SU-DHL-6 (cell line): ENCODE results near the gene PEX7.

Source experiments
- CTCF ChIP-seq: fragments of 200-600 bp; sonication (generic); IDR thresholded peaks from one replicate; pipeline ENCODE4 v1.5.1; 2017; ENCODE audit warnings: antibody characterized with exemption, mild to moderate bottlenecking, low read length, moderate library complexity; ENCODE audit not compliant: insufficient read depth, poor library complexity, severe bottlenecking
- EZH2phosphoT487 ChIP-seq: fragments of 200-600 bp; sonication (generic), shearing (Covaris generic); conservative IDR thresholded peaks from 2 replicates; pipeline ENCODE4 v1.6.1; 2018; ENCODE audit warnings: mild to moderate bottlenecking, antibody characterized with exemption, low read length, moderate library complexity, mixed read lengths

- no peak for TF ChIP-seq CTCF
- no peak for TF ChIP-seq EZH2phosphoT487
These were observed 40.3 kb downstream of the PEX7 start for GRCh38 chr6:136862662-136863061.
